HTERT RPE-1 (cell line): Measurements from ENCODE around the gene GPR137B.
"Not testable (repeated sequence)": the region's sequence is repeated elsewhere in the genome, so short reads cannot be mapped to it uniquely, and the experiment has no call there.

Experiments used
- in situ Hi-C: fragments of 300-500 bp; cut with MboI; formaldehyde crosslinking; loops from 4 replicates; pipeline ENCODE4 v1.14.3; 2020; ENCODE audit warnings: low sequenced_read_pairs

Gene GPR137B, protein sequence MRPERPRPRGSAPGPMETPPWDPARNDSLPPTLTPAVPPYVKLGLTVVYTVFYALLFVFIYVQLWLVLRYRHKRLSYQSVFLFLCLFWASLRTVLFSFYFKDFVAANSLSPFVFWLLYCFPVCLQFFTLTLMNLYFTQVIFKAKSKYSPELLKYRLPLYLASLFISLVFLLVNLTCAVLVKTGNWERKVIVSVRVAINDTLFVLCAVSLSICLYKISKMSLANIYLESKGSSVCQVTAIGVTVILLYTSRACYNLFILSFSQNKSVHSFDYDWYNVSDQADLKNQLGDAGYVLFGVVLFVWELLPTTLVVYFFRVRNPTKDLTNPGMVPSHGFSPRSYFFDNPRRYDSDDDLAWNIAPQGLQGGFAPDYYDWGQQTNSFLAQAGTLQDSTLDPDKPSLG

DNA sequence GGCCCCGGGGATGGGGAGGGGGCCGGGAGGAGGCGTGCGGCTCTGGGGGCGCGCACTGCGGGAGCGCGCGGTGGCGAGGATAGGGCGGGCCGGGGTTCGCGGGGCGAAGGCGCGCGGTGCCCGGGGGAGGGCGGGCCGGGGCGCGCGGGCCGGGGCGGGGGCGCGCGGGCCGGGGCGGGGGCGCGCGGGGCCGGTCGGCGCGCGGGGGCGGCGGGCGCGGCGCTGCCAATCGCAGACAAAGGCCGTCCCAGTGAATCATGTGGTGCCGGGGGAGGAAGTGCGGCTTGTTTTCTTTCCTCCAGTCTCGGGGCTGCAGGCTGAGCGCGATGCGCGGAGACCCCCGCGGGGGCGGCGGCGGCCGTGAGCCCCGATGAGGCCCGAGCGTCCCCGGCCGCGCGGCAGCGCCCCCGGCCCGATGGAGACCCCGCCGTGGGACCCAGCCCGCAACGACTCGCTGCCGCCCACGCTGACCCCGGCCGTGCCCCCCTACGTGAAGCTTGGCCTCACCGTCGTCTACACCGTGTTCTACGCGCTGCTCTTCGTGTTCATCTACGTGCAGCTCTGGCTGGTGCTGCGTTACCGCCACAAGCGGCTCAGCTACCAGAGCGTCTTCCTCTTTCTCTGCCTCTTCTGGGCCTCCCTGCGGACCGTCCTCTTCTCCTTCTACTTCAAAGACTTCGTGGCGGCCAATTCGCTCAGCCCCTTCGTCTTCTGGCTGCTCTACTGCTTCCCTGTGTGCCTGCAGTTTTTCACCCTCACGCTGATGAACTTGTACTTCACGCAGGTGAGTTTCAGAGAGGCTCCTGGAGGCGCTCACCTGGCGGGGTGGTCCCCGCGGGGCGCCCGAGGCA is at the start of gene GPR137B:
GPR137B (plus strand) TSS at position 287 of the 851 bp plus-strand sequence; CDS start at position 371, 84 bp downstream.
- in situ Hi-C loops = no loop called here

DNA sequence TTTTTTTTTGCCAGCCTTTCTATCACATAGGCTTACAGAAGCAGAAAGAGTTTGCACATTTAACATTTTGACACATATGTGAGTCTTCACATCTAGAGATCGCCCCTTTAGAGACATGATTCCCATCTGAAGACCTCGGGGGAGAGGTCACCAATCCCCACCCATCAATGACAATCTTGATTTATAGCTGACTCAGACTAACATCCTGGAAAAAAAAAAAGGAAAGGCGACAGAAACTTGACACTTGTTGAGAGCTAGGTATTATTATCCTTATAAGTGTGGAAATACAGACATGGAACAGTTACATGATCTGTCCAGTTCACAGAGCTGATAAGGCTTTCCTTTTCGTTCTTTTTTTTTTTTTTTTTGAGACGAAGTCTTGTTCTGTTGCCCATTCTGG is 49.4 kb upstream of the GPR137B start:
- in situ Hi-C loops = no loop called here

DNA sequence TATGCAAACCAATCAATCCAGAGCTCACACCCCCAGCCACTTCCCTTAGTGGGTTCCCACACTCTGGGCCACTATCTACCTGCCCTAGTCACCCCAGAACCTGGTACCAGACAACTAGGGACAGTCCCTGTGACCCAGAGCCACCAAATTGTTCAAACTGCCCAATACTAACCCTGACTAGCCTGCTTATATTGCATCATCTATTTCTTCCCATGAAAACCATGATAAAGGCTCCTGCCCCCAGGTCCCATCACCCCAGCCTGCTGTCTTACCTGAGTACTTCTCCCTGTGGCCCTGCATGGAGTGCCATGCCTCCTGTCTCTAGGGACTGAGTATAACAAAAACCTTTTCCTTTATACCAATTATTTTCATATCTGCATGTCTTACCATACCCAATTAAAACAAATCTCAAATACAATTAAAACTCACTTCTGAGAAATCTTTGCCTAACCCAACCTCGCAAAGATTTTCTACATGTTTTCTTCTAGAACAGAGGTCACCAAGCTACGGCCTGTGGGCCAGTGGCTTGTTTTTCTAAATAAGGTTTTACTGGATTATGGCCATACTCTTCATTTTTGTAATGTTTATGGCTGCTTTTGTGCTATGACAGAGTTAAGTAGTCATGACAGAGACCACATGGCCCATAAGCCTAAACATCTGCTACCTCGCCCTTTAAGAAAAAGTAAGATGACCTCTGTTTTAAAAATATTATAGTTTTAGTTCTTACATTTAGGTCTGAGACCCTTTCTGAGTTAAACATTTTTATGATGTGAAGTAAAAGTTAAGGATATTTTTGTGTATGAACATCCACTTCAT is 46.4 kb upstream of the GPR137B start:
- in situ Hi-C loops = no loop called here

DNA sequence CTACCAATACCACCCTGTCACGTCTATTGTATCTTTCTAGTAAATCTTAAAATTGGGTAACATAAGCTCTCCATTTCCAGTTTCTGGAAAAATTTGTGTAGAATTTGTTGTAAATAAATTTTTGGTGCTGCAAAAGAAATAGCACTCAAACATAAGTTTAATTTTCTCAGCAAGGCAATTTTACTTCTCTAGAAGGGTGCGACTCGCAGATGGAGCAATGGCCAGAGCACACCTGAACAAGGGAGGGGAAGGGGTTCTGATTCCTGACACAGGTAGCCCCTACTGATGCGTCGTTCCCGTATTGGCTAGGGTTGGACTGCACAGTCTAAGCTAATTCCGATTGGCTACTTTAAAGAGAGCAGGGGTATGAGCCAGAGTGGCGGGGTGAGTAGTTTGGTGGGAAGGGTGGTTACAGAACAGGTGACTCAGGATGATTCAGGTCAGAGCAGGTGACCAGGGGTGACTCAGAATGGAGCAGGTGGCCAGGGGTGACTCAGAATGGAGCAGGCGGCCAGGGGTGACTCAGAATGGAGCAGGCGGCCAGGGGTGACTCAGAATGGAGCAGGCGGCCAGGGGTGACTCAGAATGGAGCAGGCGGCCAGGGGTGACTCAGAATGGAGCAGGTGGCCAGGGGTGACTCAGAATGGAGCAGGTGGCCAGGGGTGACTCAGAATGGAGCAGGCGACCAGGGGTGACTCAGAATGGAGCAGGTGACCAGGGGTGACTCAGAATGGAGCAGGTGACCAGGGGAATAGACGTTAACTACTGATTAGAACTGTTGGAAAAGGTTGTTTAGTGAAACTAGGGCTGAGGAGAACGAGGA is 45.5 kb upstream of the GPR137B start:
- in situ Hi-C loops = not testable (repeated sequence)

DNA sequence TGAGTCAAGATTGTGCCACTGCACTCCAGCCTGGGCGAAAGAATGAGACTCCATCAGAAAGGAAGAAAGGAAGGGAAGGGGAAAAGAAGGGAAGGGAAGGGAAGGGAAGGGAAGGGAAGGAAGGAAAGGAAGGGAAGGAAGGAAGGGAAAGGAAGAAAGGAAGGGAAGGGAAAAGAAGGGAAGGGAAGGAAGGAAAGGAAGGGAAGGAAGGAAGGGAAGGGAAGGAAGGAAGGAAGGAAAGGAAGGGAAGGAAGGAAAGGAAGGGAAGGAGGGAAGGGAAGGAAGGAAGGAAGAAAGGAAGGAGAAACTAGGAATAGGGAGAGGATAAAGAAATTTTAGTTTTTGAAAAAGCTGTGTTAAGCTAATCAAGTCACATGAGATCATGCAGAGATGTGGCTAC is 44.1 kb upstream of the GPR137B start:
- in situ Hi-C loops = no loop called here

DNA sequence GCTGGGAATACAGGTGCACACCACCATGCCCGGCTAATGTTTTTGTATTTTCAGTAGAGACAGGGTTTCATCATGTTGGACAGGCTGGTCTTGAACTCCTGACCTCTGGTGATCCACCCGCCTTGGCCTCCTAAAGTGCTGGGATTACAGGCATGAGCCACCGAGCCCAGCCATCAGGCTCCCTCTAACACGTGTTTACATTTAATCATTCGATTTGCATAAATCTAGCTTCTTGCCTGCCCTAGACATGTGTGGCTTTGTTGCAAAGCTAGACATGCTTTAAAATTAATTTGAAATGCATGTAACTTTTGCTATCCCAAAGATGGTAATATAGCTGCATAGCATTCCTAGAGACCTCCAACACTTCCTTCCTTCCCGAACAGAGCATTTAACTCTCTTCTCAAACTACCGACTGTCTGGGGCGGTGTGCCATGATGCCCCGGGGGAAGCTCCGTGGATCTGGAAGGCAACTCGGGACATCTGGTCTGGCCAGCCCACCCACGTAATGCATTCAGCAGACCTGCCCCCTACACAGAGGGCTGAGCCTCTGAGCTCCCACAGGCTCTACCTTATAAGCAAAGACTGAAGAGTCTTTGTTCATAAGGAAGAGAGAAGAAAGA is 42.9 kb upstream of the GPR137B start:
- in situ Hi-C loops = no loop called here

DNA sequence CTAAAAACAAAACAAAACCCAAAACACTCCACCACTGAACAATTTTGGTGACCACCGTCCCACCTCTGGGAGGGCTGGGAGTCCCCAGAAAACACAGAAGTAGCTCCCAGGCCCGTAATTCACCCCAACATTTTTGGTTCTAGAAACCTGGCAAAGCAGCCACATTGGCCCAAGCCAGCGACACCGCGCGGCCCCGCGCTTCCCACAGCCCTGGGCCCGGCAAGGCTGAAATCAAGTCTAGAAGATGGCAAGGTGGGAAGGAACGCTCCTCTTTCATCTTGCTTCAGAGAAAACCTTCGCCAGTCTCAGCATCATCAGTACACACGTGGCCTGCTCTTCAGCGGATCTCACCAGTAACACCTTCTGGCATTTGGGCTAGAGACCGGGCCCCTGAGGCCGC is 41.5 kb upstream of the GPR137B start:
- in situ Hi-C loops = no loop called here

DNA sequence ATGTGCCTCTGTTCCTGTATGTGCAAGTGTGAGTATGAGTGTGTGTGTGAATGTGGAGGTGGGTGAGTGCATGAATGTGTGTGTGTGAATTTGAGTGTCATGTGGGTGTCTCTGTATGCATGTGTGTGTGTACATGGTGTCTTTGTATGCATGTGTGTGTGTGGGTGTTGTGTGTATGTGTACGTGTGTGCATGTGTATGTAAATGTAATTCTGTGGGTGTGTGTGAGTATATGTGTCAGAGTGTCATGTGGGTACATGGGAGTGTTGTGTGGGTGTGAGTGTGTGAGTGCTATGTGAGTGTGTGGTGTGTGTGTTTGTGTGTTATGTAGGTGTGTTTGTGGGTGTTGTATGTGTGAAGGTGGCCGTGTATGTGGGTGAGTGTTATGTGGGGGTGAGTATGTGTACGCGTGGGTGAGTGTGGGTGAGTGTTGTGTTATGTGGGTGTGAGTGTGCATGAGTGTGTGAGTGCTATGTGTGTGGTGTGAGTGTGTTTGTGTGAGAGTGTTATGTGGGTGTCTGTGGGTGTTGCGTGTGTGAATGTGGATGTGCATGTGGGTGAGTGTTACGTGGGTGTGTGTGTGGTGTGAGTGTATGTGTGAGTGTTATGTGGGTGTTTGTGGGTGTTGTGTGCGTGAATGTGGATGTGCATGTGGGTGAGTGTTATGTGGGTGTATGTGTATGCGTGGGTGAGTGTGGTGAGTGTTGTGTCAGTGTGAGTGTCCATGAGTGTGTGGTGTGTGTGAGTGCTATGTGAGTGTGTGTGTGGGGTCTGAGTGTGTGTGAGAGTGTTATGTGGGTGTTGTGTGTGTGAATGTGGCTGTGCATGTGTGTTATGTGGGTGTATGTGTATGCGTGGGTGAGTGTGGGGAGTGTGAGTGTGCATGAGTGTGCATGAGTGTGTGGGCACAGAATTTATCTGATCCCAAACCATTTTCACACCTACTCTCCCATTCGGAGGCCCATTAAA is 40.8 kb upstream of the GPR137B start:
- in situ Hi-C loops = no loop called here

DNA sequence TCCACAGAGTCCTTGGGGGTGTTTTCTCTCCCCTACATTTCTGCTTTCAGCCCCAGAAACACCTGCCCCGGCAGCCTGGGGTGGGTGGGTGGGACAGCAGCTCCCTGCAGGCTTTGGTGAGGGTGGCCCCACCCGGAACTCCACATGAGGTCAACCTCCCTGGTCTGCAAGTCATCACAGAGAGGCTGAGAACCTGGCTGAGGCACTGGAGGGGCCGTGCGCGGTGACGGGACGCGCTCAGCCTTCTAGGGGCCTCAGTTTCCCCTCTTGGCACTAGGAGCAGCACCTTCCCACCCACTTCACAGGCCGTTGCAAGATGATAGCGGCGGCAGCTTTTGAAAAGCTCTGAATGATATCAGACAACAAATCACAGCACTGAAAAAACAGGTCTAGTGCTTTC is 39.7 kb upstream of the GPR137B start:
- in situ Hi-C loops = no loop called here

DNA sequence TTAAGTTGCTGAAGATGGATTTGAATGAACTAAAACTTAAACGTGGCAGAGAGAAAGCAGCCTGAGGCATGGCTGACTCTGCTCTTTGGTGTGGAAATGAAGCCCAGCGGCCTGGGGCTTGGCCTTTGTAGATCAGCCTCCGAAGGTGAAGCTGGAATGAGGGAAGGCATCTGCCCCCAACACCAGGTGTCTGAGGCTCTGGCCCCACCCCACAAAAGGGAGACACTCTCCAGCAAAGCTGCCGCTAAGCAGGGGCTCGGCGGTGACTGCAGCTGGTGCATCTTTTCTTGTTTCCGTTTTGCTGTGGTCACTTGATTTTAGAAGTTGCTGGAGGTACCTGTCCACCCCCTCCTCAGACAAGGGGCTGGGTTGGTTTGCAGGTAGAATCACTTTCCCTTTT is 39.3 kb upstream of the GPR137B start:
- in situ Hi-C loops = no loop called here

DNA sequence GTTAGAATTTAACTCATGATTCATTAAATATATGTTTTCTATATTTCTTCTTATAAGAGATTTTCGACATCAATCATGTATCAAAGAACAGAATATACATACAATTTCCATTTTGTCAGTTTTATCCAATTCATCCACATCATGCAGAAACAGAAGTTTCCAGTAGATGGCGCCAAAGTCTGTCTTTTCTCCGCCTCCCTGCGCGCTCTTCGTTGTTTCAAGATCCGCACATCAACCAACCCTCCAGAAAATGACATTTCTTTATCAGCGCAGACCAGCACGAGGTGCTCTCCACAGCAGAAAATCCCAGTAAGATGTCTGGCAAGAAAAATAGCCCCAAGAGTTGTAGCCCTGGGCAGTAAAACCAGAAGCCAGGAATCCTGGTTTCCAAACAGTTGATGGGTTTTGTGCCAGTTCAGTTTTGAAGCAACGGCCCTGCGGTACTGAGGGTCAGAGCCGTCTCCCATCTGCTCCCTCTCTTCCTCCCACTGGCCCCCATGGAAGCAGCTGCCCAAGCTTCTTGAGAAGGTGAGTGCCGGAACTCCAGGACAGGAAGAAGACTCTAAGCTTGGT is 38.6 kb upstream of the GPR137B start:
- in situ Hi-C loops = no loop called here

DNA sequence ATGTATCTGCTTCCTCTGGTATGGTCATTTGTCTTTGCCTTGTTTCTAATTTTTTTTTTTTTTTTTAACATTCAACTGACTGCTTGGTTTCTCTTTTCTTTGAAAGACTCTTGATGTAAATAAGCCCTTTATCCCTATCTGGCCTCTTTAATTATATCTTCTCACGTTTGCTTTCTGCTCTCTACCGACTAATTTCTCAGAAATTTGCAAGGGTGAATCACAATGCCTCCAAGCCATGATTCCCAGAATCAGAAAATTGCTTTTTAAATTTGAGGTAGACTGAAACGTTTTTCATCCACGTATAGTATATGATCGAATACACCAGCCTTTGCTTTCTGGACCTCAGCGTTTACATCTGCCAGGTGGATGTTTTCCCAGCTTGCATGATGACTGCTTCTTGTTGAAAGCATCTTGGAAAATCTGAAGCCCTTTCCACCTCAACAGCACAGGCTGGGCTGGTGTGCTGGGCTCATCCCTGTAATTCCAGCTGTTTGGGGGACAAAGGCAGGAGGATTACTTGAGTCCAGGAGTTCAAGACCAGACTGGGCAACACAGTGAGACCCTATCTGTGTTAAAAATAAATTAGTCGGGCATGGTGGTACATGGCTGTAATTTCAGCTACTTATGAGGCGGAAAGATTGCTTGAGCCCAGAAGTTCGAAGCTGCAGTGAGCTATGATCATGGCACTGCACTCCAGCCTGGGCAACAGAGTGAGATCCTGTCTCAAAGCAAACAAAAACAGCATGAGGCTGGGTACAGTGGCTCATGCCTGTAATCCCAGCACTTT is 35.0 kb upstream of the GPR137B start:
- in situ Hi-C loops = no loop called here

DNA sequence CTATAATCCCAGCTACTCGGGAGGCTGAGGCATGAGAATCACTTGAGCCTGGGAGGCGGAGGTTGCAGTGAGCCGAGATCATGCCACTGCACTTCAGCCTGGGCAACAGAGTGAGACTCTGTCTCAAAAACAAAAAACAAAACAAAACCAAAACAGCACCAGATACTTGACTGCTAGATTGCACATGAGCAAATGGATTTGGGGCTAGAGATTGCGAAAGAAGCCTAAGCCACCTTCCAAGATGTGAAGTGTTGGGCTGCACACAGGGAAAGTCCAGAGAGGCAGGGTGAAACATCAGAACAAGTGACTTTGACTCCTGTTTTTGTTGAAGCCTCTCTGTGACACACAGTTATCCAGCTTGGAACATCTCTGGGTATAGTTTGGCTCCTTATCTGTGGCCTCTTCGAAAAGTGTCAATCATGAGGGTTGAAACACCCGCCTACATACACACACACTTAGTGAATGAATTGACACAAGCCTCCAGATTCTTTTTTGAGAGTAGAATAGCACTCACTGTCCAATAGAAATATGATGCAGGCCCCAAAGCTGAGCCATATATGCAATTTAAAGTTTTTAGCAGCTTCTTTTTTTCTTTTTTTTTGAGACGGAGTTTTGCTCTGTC is 34.2 kb upstream of the GPR137B start:
- in situ Hi-C loops = no loop called here

DNA sequence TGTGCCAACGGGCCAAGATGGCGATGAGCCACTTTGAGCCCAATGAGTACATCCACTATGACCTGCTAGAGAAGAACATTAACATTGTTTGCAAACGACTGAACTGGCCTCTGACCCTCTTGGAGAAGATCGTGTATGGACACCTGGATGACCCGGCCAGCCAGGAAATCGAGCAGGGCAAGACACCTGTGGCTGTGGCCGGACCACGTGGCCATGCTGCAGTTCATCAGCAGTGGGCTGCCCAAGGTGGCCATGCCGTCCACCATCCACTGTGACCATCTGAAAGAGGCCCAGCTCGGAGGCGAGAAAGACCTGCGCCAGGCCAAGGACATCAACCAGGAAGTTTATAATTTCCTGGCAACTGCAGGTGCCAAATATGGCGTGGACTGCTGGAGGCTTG is 32.2 kb upstream of the GPR137B start:
- in situ Hi-C loops = no loop called here

DNA sequence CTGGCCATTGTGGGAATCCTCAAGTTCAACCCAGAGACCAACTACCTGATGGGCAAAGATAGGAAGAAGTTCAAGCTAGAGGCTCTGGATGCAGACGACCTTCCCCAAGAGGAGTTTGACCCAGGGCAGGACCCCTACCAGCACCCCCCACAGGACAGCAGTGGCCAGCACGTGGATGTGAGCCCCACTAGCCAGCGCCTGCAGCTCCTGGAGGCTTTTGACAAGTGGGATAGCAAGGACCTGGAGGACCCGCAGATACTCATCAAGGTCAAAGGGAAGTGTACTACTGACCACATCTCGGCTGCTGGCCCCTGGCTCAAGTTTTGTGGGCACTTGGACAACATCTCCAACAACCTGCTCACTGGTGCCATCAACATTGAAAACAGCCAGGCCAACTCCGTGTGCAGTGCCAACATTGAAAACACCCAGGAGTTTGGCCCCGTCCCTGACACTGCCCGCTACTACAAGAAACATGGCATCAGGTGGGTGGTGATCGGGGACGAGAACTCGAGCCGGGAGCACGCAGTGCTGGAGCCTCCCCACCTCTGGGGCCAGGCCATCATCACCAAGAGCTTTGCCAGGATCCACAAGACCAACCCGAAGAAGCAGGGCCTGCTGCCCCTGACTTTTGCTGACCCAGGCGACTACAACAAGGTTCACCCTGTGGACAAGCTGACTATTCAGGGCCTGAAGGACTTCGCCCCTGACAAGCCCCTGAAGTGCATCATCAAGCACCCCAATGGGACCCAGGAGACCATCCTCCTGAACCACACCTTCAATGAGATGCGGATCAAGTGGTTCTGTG is 30.6 kb upstream of the GPR137B start:
- in situ Hi-C loops = no loop called here

DNA sequence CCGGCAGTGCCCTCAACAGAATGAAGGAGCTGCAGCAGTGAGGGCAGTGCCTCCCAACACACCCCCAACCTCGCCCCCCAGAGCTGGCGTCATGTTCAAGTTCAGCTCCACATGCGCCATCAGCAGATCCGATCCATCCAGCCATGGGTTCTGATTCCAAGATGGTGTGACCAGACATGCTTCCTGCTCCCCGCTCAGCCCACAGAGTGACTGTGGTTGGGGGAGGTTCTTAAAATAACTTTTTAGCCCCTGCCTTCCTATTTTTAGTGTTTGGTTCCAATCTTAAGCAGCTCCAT is 30.1 kb upstream of the GPR137B start:
- in situ Hi-C loops = no loop called here
